HG02970 (cell line): ENCODE data around the gene HEPHL1.

Experiments
- ATAC-seq: cut with Tn5 transposase; IDR thresholded peaks from one replicate; pipeline ENCODE4 v1.9.1; 2021; ENCODE audit warnings: mild to moderate bottlenecking, moderate library complexity, moderate number of reproducible peaks; ENCODE audit not compliant: unreplicated experiment, low FRiP score

The HEPHL1 gene

GRCh38 chr11:94017446-94017845, 3.7 kb upstream of the HEPHL1 start:
- no peak for ATAC-seq

DNA sequence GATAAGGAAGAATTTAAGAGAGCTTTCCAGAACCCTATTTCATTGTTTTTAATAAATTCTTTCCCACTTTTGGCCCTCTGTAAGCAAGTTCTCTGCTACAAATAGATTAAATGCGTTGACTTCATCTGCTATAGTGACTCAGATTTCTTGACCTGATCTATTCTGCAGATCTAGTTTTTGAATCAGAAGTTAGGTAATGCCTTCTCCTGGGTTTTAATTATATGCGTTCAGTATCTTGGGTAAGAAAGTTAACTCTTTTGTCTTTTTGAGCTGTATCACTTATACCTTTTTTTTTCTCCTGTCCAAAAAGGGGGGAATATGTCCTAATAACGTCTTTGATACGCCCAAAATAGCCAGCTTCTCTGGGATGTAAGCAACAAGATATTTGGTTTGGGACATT, 2.4 kb upstream of the HEPHL1 start:
- ATAC-seq, result no peak

DNA sequence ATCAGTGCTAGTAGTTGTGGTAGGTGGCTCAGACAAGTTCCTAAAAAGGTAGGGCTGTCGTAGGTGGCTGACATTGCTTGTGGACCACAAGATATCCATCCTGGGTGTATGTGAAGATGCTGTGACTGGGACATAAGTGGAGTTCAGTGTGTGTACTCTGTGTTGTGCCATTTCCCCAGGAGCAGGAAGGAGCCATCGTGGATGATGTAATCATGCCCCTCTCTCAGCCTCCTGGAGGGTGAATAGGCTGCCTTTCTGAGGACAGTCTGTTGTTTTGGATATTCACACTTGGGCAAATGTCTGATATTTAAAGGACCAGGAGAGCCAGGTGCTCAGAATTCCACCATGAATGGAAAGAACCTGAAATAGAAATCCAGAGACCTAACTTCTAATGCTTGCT, 2.7 kb downstream of the HEPHL1 start:
- ATAC-seq, result no peak

DNA sequence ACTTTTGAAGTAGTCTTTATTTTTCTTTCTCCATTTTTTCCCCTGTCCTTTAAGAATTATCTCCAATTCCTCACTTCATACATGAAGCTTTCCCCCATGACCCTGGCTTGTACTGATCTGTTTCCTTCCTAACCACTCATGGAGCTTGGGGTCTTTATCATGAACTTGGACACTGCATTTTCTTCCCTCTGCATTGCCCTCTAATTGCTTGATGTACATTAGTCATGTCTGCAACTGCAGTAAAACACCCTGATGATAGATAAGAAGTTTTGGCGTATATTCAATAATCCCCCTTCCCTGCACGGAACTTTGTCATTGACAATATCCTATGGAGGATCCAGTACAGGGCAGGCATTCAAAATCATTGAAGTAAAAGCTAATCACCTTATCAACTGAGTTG, 3.4 kb downstream of the HEPHL1 start:
- ATAC-seq, result no peak

DNA sequence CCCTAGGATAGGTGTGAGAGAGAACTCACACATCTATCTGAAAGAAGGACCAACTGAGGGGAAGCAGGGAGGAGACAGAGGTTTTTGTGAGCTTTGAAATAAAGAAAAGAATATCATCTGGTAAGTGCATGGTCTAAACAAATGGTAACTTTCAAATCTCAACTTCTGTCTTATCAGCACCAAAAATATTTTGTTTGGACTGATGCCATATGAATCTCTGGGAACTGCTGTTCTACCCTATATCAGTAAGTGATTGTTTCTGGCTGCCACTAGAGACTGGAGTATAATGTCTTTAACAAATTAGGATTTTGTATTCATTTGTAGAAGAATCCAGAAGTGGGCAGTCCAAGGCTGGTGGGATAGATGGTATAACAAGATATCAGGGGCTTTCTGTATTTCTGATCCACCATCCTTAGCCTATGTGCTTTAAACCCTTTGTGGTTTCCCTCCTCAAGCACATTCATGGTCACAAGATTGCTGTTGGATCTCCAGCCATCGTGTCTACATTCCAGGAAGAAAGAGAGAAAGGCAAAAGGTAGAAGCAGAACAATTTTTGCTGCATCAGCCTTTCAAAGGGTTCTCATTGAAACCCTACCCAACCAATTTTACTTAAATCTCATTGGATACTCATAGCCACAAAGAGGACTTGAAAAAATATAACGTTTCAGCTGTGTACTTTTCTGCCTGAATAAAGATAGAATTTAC, 4.7 kb downstream of the HEPHL1 start:
- ATAC-seq, result no peak

- no peak for ATAC-seq
Observed at GRCh38 chr11:94027210-94027609, 6.1 kb downstream of the HEPHL1 start.

DNA sequence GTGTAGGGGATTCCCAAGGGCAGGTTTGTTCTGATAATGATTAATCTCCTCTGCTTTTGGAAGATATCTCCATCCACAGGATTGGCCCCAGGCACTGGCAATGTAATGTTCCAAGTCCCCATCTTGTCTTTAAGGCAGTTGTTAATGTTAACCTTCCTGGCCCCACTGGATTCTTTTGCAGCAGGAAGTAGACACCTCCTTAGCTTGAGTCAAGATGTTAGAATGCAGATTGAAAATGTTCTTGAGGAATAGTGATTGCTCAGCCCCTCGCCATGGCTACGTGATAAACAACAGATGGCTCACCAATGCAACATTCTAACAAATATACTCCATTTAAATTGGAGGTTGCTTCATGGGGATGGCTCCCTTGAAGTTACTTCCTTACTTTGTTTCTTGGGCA, 7.3 kb downstream of the HEPHL1 start:
- no peak for ATAC-seq

DNA sequence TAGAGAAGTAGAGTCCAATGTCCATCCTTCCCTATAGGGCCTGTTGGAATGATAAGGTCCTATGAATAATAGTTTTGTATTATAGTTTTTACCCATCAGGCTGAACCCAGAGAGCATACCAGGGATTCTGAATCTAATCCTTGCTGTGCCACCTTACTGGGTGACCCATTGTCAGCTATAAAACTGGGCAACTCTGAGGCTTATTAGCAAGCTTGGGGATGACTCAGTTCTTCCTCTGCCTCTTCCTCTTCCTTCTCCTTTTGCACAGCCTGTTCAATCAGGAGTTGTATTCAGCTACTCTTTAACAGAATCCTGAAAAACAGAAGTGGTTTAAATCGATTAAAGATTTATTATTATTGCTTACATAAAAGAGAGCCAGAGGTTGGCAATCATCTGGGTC, 8.9 kb downstream of the HEPHL1 start:
- no peak for ATAC-seq

DNA sequence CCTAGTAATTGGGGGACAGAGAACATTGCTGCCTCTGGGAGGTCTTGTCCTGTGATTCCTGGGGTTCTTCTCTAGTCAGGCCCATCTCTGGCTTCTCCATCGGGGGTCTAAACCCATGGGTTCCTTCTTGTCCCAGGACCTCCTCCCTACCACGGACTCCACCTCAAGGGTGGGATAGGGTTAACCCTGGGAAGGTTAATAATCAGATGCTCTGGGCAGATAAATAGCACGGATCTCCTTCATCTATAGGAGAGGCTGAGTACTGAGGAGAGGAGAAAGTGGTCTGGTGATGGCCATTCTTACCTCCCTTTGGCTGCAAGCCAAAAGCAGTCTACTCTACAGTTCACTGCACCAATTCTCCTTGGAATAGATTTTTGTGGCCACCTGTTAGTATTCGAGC, 10.5 kb downstream of the HEPHL1 start:
- ATAC-seq, result no peak

DNA sequence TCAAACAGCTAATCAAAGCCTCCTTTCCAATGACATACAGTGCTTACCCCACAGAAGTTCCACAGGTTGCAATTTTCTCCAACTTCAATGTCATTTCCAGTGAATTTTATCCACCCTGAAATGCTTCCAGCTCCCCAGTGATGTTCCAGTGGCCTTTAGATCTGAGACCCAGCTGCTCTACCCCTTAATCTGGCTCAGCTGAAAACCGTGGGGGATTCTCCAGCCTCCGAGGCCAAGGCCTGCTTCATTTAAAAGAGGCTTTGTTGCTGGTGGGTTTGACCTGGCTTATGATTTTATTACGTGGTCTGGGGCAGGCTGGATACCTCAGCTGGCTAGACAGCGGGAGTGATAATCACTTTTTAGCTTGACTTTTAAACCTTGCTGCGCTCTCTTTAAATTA, 10.9 kb downstream of the HEPHL1 start:
- no peak for ATAC-seq

DNA sequence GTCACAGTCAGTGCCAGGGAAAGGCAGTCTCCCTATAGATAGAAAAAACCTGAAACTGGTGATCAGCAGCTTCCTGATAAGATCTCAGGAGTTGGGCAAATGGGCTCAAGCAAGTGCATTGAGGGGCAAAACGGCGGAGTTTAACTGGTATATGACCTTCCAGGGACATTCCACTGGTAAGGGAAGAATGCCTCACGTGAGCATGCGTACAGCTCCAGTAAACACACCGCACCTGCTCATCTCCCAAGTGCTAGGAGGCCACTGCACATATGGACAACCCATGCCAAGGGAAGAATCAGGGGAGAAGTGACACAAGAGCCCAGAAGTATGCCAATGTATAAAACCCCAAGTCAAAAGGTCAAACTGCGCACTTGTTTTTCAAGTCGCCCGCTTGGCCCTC, 11.6 kb downstream of the HEPHL1 start:
- ATAC-seq, result no peak

DNA sequence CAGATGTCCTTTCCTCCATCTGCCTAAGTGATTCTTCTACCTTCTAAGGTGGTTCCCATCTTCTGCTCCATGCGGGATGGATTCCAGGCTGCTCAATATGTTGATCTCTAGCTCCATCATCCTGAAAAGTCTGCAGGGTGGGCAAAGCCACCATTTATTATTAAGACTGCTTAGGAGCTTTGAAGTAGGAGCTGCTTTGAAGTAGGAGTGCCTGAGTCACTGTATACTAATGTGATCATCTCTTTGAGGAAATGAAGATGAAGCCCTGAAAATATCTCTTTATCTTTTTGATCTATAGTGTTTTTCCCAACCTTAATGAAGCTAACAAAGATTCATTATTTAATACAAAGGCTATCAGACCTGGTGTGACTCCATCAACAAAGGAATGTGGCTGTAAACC, 13.1 kb downstream of the HEPHL1 start:
- ATAC-seq, result no peak

DNA sequence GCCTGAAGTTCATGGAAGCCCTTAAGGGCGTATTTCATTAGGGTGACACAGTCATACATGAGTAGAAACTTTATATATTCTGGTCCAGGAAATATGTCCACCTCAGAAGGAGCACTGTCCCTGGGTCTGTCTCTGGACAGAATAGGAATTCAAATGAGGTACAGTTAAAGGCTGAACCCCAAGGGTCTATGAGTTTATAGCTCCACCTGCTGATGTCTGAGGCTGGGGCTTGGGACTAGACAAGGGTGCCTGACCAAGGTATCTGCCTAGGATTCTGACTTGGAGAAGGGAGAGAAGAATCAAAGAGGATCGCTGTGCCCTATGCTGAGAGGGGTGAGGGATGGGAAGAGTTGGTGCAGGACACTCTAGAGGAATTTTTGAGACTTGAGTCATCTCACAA, 14.9 kb downstream of the HEPHL1 start:
- ATAC-seq, result no peak

GRCh38 chr11:94043241-94043640, 22.1 kb downstream of the HEPHL1 start:
- ATAC-seq, result no peak

DNA sequence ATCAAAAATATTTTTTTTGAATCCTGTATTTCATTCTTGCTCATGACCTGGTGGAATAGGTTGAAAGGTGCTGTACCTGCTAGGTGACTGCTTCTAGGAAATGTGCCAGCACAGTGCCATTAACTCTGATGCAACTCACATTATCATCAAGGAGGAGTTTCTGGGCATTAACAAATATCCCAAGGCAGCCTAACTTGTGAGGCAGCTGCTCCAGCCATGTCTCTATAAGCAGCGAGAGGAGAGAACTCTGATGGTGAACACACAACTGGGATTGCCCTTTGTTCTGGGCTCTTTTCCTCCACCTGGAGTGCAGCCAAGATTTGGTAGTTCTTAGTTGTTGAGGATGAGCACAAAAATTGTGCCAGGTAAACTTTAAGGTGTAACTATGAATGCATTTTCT, 25.6 kb downstream of the HEPHL1 start:
- no peak for ATAC-seq

DNA sequence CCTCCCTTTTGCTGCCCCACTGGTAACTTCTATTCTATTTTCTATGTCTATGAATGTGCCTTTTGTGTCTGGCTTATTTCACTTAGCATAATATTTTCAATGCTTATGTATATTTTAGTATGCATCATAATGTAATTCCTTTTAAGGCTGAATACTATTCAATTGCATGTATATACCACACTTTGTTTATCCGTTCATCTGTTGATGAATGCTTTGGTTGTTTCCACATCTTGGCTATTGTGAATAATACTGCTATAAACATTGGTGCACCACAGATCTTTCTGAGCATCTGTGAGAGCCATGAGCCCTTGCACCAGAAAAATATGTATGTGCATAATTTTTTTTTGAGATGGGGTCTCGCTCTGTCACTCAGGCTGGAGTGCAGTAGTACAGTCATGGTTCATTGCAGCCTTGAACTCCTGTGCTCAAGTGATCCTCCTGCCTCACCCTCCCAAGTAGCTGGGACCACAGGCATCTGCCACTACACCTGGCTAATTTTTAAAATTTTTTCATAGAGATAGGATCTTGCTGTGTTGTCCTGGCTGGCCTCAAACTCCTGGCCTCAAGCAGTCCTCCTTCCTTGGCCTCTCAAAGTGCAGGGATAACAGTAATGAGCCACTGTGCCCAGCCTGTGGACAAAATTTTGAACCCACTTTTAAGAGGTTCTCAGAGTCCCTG, 27.0 kb downstream of the HEPHL1 start:
- no peak for ATAC-seq

DNA sequence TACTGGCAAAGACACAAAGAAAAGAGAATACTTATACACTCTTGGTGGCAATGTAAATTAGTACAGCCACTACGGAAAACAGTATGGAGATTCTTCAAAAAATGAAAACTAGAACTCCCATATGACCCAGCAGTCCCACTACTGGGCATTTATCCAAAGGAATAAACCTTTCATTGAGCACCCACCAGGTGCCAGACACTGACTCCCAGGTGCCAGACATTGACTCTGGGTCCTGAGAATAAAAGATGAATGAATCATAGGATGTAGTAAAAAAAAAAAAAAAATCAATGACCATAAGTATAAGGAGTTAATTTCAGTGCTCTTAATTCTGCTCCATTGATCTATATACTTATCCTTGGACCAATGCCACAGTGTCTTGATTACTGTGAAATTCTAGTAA, 28.2 kb downstream of the HEPHL1 start:
- no peak for ATAC-seq

DNA sequence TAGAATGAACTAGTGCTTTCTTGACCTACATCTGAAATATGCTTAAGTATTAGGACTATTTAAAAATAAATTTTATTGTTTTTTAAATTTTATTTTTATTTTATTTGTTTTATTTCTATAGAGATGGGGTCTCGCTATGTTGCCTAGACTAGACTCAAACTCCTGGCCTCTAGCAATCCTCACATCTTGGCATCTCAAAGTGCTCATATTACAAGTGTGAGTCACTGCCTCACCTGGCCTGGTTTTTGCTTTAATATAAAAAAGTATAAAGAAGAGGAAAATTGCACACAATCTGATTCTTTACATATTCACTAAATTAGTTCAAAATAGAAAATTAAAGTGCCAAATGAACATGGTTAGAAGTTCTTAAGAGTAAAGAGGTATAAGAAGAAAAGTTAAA, 37.5 kb downstream of the HEPHL1 start:
- ATAC-seq, result no peak

GRCh38 chr11:94059065-94059464, 37.9 kb downstream of the HEPHL1 start:
- no peak for ATAC-seq

DNA sequence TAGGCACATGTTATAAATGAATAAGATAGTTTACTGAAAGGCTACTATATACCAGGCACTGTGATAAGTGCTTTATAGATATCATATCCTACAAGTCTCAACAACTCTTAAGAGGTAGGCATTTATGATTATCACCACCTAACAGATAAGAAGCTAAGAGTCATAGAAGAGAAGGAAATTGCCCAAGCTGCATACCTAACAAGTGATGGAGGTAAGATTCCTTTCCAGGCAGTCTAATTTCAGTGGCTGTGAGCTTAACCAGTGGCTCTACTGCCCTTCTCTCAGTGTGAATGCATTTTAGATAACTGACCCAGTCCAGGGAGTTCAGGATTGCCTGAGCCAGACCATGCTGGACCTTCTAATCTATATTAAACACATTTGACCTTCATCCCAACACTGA, 39.2 kb downstream of the HEPHL1 start:
- ATAC-seq, result no peak

- no peak for ATAC-seq
Observed at GRCh38 chr11:94062360-94062759, 41.2 kb downstream of the HEPHL1 start.

DNA sequence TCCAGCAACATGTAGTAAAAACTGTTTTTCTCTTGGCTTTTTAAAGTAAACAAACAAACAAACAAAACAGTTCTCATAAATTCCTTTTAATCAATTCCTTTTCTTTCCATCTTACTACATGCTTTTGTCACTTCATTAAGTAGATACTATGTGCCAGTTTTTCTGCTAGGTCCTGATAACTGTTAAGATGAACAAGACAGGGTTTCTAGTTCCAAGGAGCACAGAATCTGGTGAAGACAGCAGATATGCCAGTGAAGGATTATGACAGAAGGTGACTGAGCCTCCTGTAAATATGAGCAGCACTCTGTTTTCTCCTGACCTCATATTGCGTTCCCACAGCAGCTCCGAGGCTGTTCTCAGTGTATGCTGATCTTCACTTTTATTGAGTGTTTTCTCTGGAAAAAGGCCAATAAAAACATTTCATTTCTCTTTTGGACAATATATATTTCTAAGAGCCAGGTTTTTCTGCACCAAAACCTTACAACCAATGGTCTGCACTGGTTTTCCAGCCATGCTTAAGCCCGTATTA, 45.8 kb downstream of the HEPHL1 start:
- no peak for ATAC-seq
